Fibroblast of lung (primary cell): ENCODE measurements around the gene VTI1A.

ENCODE experiments used
- EZH2 ChIP-seq: IDR thresholded peaks from 2 replicates; pipeline ENCODE4 v1.5.1; 2012; ENCODE audit warnings: low read length, control low read depth, mild to moderate bottlenecking; ENCODE audit errors: missing control alignments
- TF ChIP-seq, protein P1 (sequence below), 2 donors: IDR thresholded peaks in 1 of 2; conservative IDR thresholded peaks in 1 of 2; 1 replicate in 1 of 2; 2 replicates in 1 of 2; pipeline ENCODE4 v1.5.1; 2011 to 2012; ENCODE audit warnings: low read length in 2 of 2, control low read depth in 1 of 2, inconsistent platforms in 1 of 2, low read depth in 1 of 2, mild to moderate bottlenecking in 1 of 2

DNA sequence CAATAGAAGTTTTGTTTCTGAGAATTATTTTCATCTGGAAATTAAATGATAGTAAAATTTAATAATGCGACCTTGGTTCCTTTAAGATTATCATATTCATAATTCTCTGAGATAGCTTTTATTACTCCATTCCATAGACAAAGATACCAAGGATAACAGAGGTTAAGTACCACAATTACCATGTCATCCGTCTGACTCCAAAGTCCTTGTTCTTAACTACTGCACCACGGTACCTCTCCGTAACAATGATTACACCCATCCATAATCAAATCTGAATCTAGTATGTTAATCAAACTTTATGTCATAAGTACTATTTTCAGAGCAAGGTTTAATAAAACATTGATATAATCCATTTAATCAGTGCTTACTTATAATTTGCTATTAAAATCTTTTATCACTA lies 8.7 kb upstream of the VTI1A start:
- no peak for TF ChIP-seq EZH2
- TF ChIP-seq, protein P1, sequence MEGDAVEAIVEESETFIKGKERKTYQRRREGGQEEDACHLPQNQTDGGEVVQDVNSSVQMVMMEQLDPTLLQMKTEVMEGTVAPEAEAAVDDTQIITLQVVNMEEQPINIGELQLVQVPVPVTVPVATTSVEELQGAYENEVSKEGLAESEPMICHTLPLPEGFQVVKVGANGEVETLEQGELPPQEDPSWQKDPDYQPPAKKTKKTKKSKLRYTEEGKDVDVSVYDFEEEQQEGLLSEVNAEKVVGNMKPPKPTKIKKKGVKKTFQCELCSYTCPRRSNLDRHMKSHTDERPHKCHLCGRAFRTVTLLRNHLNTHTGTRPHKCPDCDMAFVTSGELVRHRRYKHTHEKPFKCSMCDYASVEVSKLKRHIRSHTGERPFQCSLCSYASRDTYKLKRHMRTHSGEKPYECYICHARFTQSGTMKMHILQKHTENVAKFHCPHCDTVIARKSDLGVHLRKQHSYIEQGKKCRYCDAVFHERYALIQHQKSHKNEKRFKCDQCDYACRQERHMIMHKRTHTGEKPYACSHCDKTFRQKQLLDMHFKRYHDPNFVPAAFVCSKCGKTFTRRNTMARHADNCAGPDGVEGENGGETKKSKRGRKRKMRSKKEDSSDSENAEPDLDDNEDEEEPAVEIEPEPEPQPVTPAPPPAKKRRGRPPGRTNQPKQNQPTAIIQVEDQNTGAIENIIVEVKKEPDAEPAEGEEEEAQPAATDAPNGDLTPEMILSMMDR (conservative IDR thresholded peaks at IDR 0.05 in 1 of 2, IDR thresholded peaks at IDR 0.05 in 1 of 2; ENCODE audit: low read depth in 1 of 2, low read length in 2 of 2), result no peak
